HCT116 (cell line): ENCODE results near the gene SLC2A9. TPM values are rescaled to one million over a fixed set of nuclear protein-coding genes. Genes with fewer than 3 reads are reported as not detected.

ENCODE experiments used
- ATAC-seq: fragments of 200-7000 bp; cut with Tn5 transposase; 2 replicates; pipeline ENCODE4 v1.9.1; 2020; ENCODE audit warnings: mild to moderate bottlenecking, moderate library complexity
- BruUV-seq: library from RNA; stranded (reverse); fragments of 400-500 nt; replicated peaks from 2 replicates; lab custom pipeline; 2021; lab: Mats Ljungman, UMichigan
- CTCF ChIA-PET: fragments of 300-600 bp; sonication (Branson Sonifier 250); formaldehyde crosslinking; loops from one replicate; lab custom pipeline; 2021; ENCODE audit warnings: antibody characterized with exemption; lab: Charles Lee
- POLR2A ChIA-PET: fragments of 300-600, 350-600 bp; sonication (Branson Sonifier 250); formaldehyde crosslinking; loops from one replicate; lab custom pipeline; 2021; ENCODE audit warnings: antibody characterized with exemption; lab: Charles Lee
- RAD21 ChIA-PET, 2 experiments: fragments of 300-600 bp; sonication (Branson Sonifier 250); formaldehyde crosslinking; loops; one replicate each; lab custom pipeline; 2023; ENCODE audit warnings: low total read pairs in 2 of 2; ENCODE audit not compliant: uncharacterized antibody in 2 of 2, unreplicated experiment in 2 of 2, low non-redundant PET in 1 of 2; lab: Charles Lee
- DNase-seq: peaks from one replicate; pipeline ENCODE4 v3.0.0-alpha.2; 2010; ENCODE audit warnings: low read depth, low spot score
- H2AFZ ChIP-seq: fragments of 200-600 bp; shearing (Covaris generic), sonication (generic); 2 replicates; pipeline ENCODE4 v1.6.1; 2017; ENCODE audit warnings: low read depth, mixed run types, mixed read lengths, antibody characterized with exemption, low read length; ENCODE audit not compliant: poor library complexity, severe bottlenecking
- H3K27ac ChIP-seq: 2 replicates; pipeline ENCODE4 v1.5.1; 2012; ENCODE audit warnings: low read depth, low read length
- H3K27me3 ChIP-seq: fragments of 200-600 bp; sonication (generic); 2 replicates; pipeline ENCODE4 v1.6.1; 2016; ENCODE audit warnings: mixed run types, low read length, mixed read lengths; ENCODE audit not compliant: insufficient read depth
- H3K36me3 ChIP-seq, 2 experiments: fragments of 200-500 bp in 1 of 2; fragments of 200-600 bp in 1 of 2; sonication (Bioruptor generic) in 1 of 2; sonication (generic) in 1 of 2; 2 replicates each; pipeline versions ENCODE4 v1.5.1 to v1.6.1; 2014 to 2016; ENCODE audit warnings: low read length in 2 of 2, inconsistent platforms in 1 of 2, mixed read lengths in 1 of 2, mixed run types in 1 of 2; ENCODE audit not compliant: insufficient read depth in 2 of 2, control insufficient read depth in 1 of 2
- H3K4me1 ChIP-seq, 2 experiments: fragments of 200-600 bp in 1 of 2; sonication (generic) in 1 of 2; 2 replicates each; pipeline versions ENCODE4 v1.5.1 to v1.6.1; 2012 to 2017; ENCODE audit warnings: low read length in 2 of 2, inconsistent platforms in 1 of 2, mild to moderate bottlenecking in 1 of 2, mixed read lengths in 1 of 2, mixed run types in 1 of 2, moderate library complexity in 1 of 2; ENCODE audit not compliant: insufficient read depth in 2 of 2, control insufficient read depth in 1 of 2
- H3K4me2 ChIP-seq: fragments of 200-600 bp; sonication (generic); 2 replicates; pipeline ENCODE4 v1.6.1; 2017; ENCODE audit warnings: mixed run types, low read length, mixed read lengths
- H3K4me3 ChIP-seq, 2 experiments: fragments of 200-600 bp in 1 of 2; sonication (generic) in 1 of 2; replicated peaks in 1 of 2; 2 replicates each; pipeline ENCODE4 v1.5.1; 2011 to 2016; ENCODE audit warnings: low read length in 2 of 2, control low read depth in 1 of 2, low read depth in 1 of 2, mild to moderate bottlenecking in 1 of 2, mixed read lengths in 1 of 2, mixed run types in 1 of 2
- H3K79me2 ChIP-seq: fragments of 200-600 bp; sonication (generic); 2 replicates; pipeline ENCODE4 v1.6.1; 2017; ENCODE audit warnings: mild to moderate bottlenecking, mixed run types, low read length, moderate library complexity, mixed read lengths; ENCODE audit not compliant: insufficient read depth
- H3K9ac ChIP-seq: fragments of 200-600 bp; sonication (generic); 2 replicates; pipeline ENCODE4 v1.6.1; 2016; ENCODE audit warnings: low read length, mixed read lengths
- H3K9me2 ChIP-seq: fragments of 200-600 bp; sonication (generic), shearing (Covaris generic); 2 replicates; pipeline ENCODE4 v1.6.1; 2017; ENCODE audit warnings: mixed run types, mild to moderate bottlenecking, moderate library complexity; ENCODE audit not compliant: insufficient read depth
- H3K9me3 ChIP-seq, 2 experiments: fragments of 200-500 bp in 1 of 2; fragments of 200-600 bp in 1 of 2; sonication (Bioruptor generic) in 1 of 2; sonication (generic) in 1 of 2; 2 replicates each; pipeline ENCODE4 v1.6.1; 2014 to 2017; ENCODE audit warnings: low read length in 2 of 2, mixed read lengths in 2 of 2, inconsistent platforms in 1 of 2, low read depth in 1 of 2, mild to moderate bottlenecking in 1 of 2, mixed run types in 1 of 2, moderate library complexity in 1 of 2; ENCODE audit not compliant: control insufficient read depth in 1 of 2, insufficient read depth in 1 of 2
- H4K20me1 ChIP-seq: fragments of 200-600 bp; sonication (generic), shearing (Covaris generic); 2 replicates; pipeline ENCODE4 v1.6.1; 2017; ENCODE audit warnings: mixed run types, mild to moderate bottlenecking, moderate library complexity; ENCODE audit not compliant: insufficient read depth
- CBX3 ChIP-seq: IDR thresholded peaks from 2 replicates; pipeline ENCODE4 v1.6.1; 2012; ENCODE audit warnings: low read depth
- EZH2phosphoT487 ChIP-seq: fragments of 200-600 bp; IDR thresholded peaks from 2 replicates; pipeline ENCODE4 v1.6.1; 2018; ENCODE audit warnings: antibody characterized with exemption, borderline replicate concordance
- FOSL1 ChIP-seq: IDR thresholded peaks from 2 replicates; pipeline ENCODE4 v1.6.1; 2012; ENCODE audit warnings: low read depth
- JUND ChIP-seq: IDR thresholded peaks from 2 replicates; pipeline ENCODE4 v1.6.1; 2012
- POLR2A ChIP-seq: IDR thresholded peaks from 2 replicates; pipeline ENCODE4 v1.7.0; 2011; ENCODE audit warnings: borderline replicate concordance; ENCODE audit not compliant: insufficient read depth, insufficient read length; ENCODE audit errors: extremely low read depth
- POLR2AphosphoS5 ChIP-seq: IDR thresholded peaks from 2 replicates; pipeline ENCODE4 v1.6.1; 2011; ENCODE audit warnings: mild to moderate bottlenecking, low read depth, low read length, moderate library complexity
- RAD21 ChIP-seq: IDR thresholded peaks from 2 replicates; pipeline ENCODE4 v1.6.1; 2012; ENCODE audit warnings: low read depth, mild to moderate bottlenecking
- TCF7L2 ChIP-seq: IDR thresholded peaks from 2 replicates; pipeline ENCODE4 v1.7.0; 2011; ENCODE audit warnings: borderline replicate concordance, inconsistent platforms; ENCODE audit not compliant: insufficient read depth, insufficient read length; ENCODE audit errors: extremely low read depth
- intact Hi-C: fragments of 100-400 bp; cut with micrococcal nuclease; formaldehyde crosslinking; loops from 2 replicates; pipeline ENCODE4 v1.10.0; 2022
- total RNA-seq: library from RNA; stranded (reverse); gene quantifications from one replicate; pipeline ENCODE4 v1.2.1, GENCODE V29; 2021; ENCODE audit not compliant: unreplicated experiment
- TF ChIP-seq, protein P1 (sequence below), 3 experiments: fragments of 200-600 bp in 1 of 3; sonication (generic) in 1 of 3; IDR thresholded peaks in 2 of 3; conservative IDR thresholded peaks in 1 of 3; 2 replicates each; pipeline ENCODE4 v1.5.1; 2012 to 2017; ENCODE audit warnings: low read depth in 2 of 3, low read length in 2 of 3, antibody characterized with exemption in 1 of 3, borderline replicate concordance in 1 of 3, control low read depth in 1 of 3, mild to moderate bottlenecking in 1 of 3, mixed read lengths in 1 of 3, mixed run types in 1 of 3, moderate library complexity in 1 of 3; ENCODE audit not compliant: insufficient read depth in 1 of 3
- TF ChIP-seq, protein P2 (sequence below): IDR thresholded peaks from 2 replicates; pipeline ENCODE4 v1.6.1; 2012
- TF ChIP-seq, protein P3 (sequence below): IDR thresholded peaks from 2 replicates; pipeline ENCODE4 v1.6.1; 2012

The SLC2A9 gene
- total RNA-seq, 1 experiment from 2014 or later = 2.2 TPM

DNA sequence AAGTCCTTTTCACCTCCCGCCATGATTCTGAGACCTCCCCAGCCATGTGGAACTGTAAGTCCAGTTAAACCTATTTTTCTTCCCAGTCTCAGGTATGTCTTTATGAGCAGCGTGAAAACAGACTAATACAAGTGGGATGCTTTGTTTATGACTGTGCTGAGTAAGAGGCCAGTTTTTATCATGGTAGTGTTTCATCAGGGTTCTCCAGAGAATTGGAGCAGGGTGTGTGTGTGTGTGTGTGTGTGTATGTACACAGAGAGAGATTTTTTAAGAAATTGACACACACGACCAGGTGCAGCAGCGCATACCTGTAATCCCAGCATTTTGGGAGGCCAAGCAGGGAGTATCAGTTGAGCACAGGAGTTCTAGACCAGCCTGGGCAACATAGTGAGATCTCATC lies 34.6 kb upstream of the SLC2A9 start:
- no TSS peak for BruUV-seq
- Histone ChIP-seq H3K9me2 (no peaks in the 10 kb centered on the region), H3K27me3 (no peaks in the 10 kb centered on the region), H3K27ac (no peak overlapping the region), H3K4me1 (no peaks in the 10 kb centered on the region), H4K20me1 (no peaks in the 10 kb centered on the region), H2AFZ (no peak overlapping the region), H3K4me2 (no peak overlapping the region), H3K4me3 (no peak overlapping the region), H3K79me2 (no peaks in the 10 kb centered on the region)
- ChIA-PET RAD21 (no interaction called here), POLR2A (no interaction called here), CTCF (no interaction called here)
- DNase-seq = no peak
- TF ChIP-seq POLR2A = no peak
- TF ChIP-seq, protein P1, sequence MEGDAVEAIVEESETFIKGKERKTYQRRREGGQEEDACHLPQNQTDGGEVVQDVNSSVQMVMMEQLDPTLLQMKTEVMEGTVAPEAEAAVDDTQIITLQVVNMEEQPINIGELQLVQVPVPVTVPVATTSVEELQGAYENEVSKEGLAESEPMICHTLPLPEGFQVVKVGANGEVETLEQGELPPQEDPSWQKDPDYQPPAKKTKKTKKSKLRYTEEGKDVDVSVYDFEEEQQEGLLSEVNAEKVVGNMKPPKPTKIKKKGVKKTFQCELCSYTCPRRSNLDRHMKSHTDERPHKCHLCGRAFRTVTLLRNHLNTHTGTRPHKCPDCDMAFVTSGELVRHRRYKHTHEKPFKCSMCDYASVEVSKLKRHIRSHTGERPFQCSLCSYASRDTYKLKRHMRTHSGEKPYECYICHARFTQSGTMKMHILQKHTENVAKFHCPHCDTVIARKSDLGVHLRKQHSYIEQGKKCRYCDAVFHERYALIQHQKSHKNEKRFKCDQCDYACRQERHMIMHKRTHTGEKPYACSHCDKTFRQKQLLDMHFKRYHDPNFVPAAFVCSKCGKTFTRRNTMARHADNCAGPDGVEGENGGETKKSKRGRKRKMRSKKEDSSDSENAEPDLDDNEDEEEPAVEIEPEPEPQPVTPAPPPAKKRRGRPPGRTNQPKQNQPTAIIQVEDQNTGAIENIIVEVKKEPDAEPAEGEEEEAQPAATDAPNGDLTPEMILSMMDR (IDR thresholded peaks at IDR 0.05 in 2 of 3, conservative IDR thresholded peaks at IDR 0.05 in 1 of 3; ENCODE audit: borderline replicate concordance in 1 of 3, insufficient read depth in 1 of 3, low read depth in 2 of 3, low read length in 2 of 3) = no peak
- no peak for TF ChIP-seq RAD21
- TF ChIP-seq, protein P2, sequence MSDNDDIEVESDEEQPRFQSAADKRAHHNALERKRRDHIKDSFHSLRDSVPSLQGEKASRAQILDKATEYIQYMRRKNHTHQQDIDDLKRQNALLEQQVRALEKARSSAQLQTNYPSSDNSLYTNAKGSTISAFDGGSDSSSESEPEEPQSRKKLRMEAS = no peak
- TF ChIP-seq POLR2AphosphoS5 = no peak
- no peak for TF ChIP-seq CBX3
- no peak for TF ChIP-seq TCF7L2
- TF ChIP-seq EZH2phosphoT487 = no peak
- TF ChIP-seq, protein P3, sequence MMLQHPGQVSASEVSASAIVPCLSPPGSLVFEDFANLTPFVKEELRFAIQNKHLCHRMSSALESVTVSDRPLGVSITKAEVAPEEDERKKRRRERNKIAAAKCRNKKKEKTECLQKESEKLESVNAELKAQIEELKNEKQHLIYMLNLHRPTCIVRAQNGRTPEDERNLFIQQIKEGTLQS = no peak
- TF ChIP-seq JUND = no peak
- no peak for TF ChIP-seq FOSL1
- TF ChIP-seq, all 23 proteins: peak for 0
- no peak for ATAC-seq
- Histone ChIP-seq H3K9ac (no peak overlapping the region), H3K9me3 (no peaks in the 10 kb centered on the region), H3K36me3 (no peaks in the 10 kb centered on the region)
- intact Hi-C loops = no loop called here
